CD14-positive monocyte (primary cell): ENCODE measurements around the gene R3HCC1L. TPM values are rescaled to one million over a fixed set of nuclear protein-coding genes. Genes with fewer than 3 reads are reported as not detected.

Experiments used
- DNase-seq, 3 donors: peaks; one replicate each; pipeline ENCODE4 v3.0.0-alpha.2; 2011 to 2022
- H2AFZ ChIP-seq: 2 replicates; pipeline ENCODE4 v1.6.0; 2012; ENCODE audit warnings: mild to moderate bottlenecking, low read depth, low read length, inconsistent platforms; ENCODE audit not compliant: insufficient read depth, poor library complexity, severe bottlenecking
- H3K27ac ChIP-seq, 2 donors: 1 replicate in 1 of 2; 2 replicates in 1 of 2; pipeline ENCODE4 v1.5.1; 2012 to 2013; ENCODE audit warnings: low read length in 2 of 2, control low read depth in 1 of 2, inconsistent platforms in 1 of 2, low read depth in 1 of 2, mild to moderate bottlenecking in 1 of 2
- H3K27me3 ChIP-seq, 2 donors: one replicate each; pipeline versions ENCODE4 v1.6.0 to v1.6.1; 2011 to 2013; ENCODE audit warnings: low read length in 2 of 2; ENCODE audit not compliant: control insufficient read depth in 2 of 2, insufficient read depth in 2 of 2
- H3K36me3 ChIP-seq, 2 donors: replicated peaks in 1 of 2; 1 replicate in 1 of 2; 2 replicates in 1 of 2; pipeline versions ENCODE4 v1.5.1 to v1.6.1; 2012 to 2013; ENCODE audit warnings: low read length in 2 of 2, control low read depth in 1 of 2, inconsistent platforms in 1 of 2, mild to moderate bottlenecking in 1 of 2; ENCODE audit not compliant: insufficient read depth in 2 of 2, control insufficient read depth in 1 of 2
- H3K4me1 ChIP-seq, 2 donors: 1 replicate in 1 of 2; 2 replicates in 1 of 2; pipeline versions ENCODE4 v1.5.1 to v1.6.1; 2012 to 2013; ENCODE audit warnings: low read length in 2 of 2, control low read depth in 1 of 2, inconsistent platforms in 1 of 2, mild to moderate bottlenecking in 1 of 2, moderate library complexity in 1 of 2; ENCODE audit not compliant: insufficient read depth in 2 of 2, control insufficient read depth in 1 of 2
- H3K4me2 ChIP-seq: replicated peaks from 2 replicates; pipeline ENCODE3; 2012; ENCODE audit warnings: low read length, moderate library complexity, mild to moderate bottlenecking; ENCODE audit not compliant: poor library complexity, severe bottlenecking; ENCODE audit errors: extremely low read depth
- H3K4me3 ChIP-seq, 3 experiments: fragments of 200-600 bp in 1 of 3; sonication (generic) in 1 of 3; replicated peaks in 1 of 3; 1 replicate in 2 of 3; 2 replicates in 1 of 3; pipeline ENCODE4 v1.5.1; 2011 to 2013; ENCODE audit warnings: low read length in 3 of 3, mild to moderate bottlenecking in 3 of 3, control low read depth in 2 of 3, low read depth in 2 of 3, inconsistent platforms in 1 of 3, moderate library complexity in 1 of 3
- H3K79me2 ChIP-seq: 2 replicates; pipeline ENCODE4 v1.6.0; 2012; ENCODE audit warnings: mild to moderate bottlenecking, control low read depth, inconsistent platforms, low read length, moderate library complexity; ENCODE audit not compliant: insufficient read depth
- H3K9ac ChIP-seq: 2 replicates; pipeline ENCODE4 v1.6.0; 2017; ENCODE audit warnings: low read length, mild to moderate bottlenecking; ENCODE audit not compliant: insufficient read depth, poor library complexity, severe bottlenecking
- H3K9me3 ChIP-seq, 2 donors: replicated peaks in 1 of 2; 1 replicate in 1 of 2; 2 replicates in 1 of 2; pipeline versions ENCODE4 v1.5.1 to v1.6.1; 2012 to 2013; ENCODE audit warnings: low read length in 2 of 2, control low read depth in 1 of 2; ENCODE audit not compliant: control insufficient read depth in 1 of 2, insufficient read depth in 1 of 2
- H4K20me1 ChIP-seq: 2 replicates; pipeline ENCODE4 v1.6.0; 2012; ENCODE audit warnings: mild to moderate bottlenecking, low read length, control low read depth, moderate library complexity; ENCODE audit not compliant: insufficient read depth
- H3K27ac Mint-ChIP-seq, 7 donors: one replicate each; pipeline ENCODE4 v1.8.0; 2020; ENCODE audit warnings: mild to moderate bottlenecking in 7 of 7, mixed read lengths in 7 of 7, moderate library complexity in 6 of 7, inconsistent platforms in 2 of 7
- H3K27me3 Mint-ChIP-seq, 3 donors: one replicate each; pipeline ENCODE4 v1.8.0; 2021 to 2022; ENCODE audit warnings: low read depth in 3 of 3, mild to moderate bottlenecking in 3 of 3, mixed read lengths in 3 of 3, moderate library complexity in 3 of 3, inconsistent platforms in 1 of 3
- H3K36me3 Mint-ChIP-seq, 2 donors: one replicate each; pipeline ENCODE4 v1.8.0; 2020; ENCODE audit warnings: mixed read lengths in 2 of 2, inconsistent platforms in 1 of 2, mild to moderate bottlenecking in 1 of 2
- H3K4me1 Mint-ChIP-seq: one replicate; pipeline ENCODE4 v1.8.0; 2020; ENCODE audit warnings: mild to moderate bottlenecking, mixed read lengths
- H3K4me3 Mint-ChIP-seq, 2 donors: one replicate each; pipeline ENCODE4 v1.8.0; 2020; ENCODE audit warnings: mild to moderate bottlenecking in 2 of 2, mixed read lengths in 2 of 2, moderate library complexity in 1 of 2
- H3K9me3 Mint-ChIP-seq, 7 donors: one replicate each; pipeline ENCODE4 v1.8.0; 2020 to 2022; ENCODE audit warnings: mixed read lengths in 7 of 7, mild to moderate bottlenecking in 6 of 7, moderate library complexity in 6 of 7, inconsistent platforms in 2 of 7
- CTCF ChIP-seq: fragments of 200-600 bp; IDR thresholded peaks from one replicate; pipeline ENCODE4 v1.8.0; 2022; ENCODE audit warnings: antibody characterized with exemption, mild to moderate bottlenecking
- WGBS: methylation state at CpG from one replicate; pipeline ENCODE4 v1.1.5; 2013; ENCODE audit warnings: missing lambda C conversion rate; ENCODE audit not compliant: insufficient coverage; 5-methylcytosine and 5-hydroxymethylcytosine counted together
- intact Hi-C, 2 donors: fragments of 100-400 bp; cut with micrococcal nuclease; formaldehyde crosslinking; loops; one replicate each; pipeline versions ENCODE4 v1.15.0 to v1.15.1; 2023
- polyA plus RNA-seq, 3 donors: library from polyadenylated mRNA; depleted of rRNA in 1 of 3; unstranded in 2 of 3; stranded (reverse) in 1 of 3; fragments of 300-500 nt in 2 of 3; fragments of >200 nt in 1 of 3; fragmentation: Illumina TruSeq in 2 of 3; gene quantifications; 1 replicate in 2 of 3; 2 replicates in 1 of 3; pipeline ENCODE4 v1.2.3, GENCODE V29; 2012 to 2021

R3HCC1L gene
- polyA plus RNA-seq, 3 donors: 2.6 to 13.8 (median 2.7) TPM

DNA sequence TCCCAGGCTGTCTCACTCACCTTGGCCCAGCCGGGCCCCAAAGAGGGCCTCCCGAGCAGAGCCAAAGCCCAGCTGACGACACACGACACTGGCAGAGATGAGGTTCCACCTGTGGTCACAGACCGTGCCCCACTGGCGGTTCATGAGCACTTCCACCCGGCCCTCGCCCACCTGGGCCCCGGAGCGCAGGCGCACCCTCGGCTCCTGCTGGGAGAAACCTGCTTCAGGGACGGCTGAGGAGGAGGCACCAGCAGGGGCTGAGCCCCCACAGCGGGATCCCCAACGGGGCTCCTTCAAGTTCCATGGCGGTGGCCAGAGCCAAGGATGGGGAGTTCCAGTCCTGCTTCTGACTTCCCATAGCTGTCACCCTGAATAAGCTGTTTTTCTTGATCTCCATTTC lies 123.5 kb downstream of the R3HCC1L start:
- H4K20me1 ChIP-seq: no peaks in the 10 kb centered on the region
- no peak overlapping the region for H3K4me3 ChIP-seq
- intact Hi-C loops: no loop called here
- H3K9me3 ChIP-seq: no peaks in the 10 kb centered on the region
- H3K4me2 ChIP-seq: no peak overlapping the region
- H3K4me1 Mint-ChIP-seq: peaks cover 21% of the 10 kb centered on the region
- H3K36me3 ChIP-seq: peaks cover 4 to 16% of the 10 kb centered on the region in 2 donors
- H3K27me3 Mint-ChIP-seq: peaks cover 0 to 3% (median 2%) of the 10 kb centered on the region in 3 donors
- 92% methylated on average over 16 of the region's 16 CpGs for WGBS
- H3K27me3 ChIP-seq: no peaks in the 10 kb centered on the region
- no peak overlapping the region for H3K27ac ChIP-seq
- H3K9me3 Mint-ChIP-seq: no peaks in the 10 kb centered on the region
- no peak overlapping the region for H2AFZ ChIP-seq
- H3K79me2 ChIP-seq: no peaks in the 10 kb centered on the region
- H3K9ac ChIP-seq: no peak overlapping the region
- peaks cover 17 to 20% of the 10 kb centered on the region in 2 donors for H3K4me1 ChIP-seq
- peaks cover 15 to 17% of the 10 kb centered on the region in 2 donors for H3K36me3 Mint-ChIP-seq
- peak overlapping the region in 1 of 7 donors; percentile 71 for H3K27ac Mint-ChIP-seq
- no peak overlapping the region for H3K4me3 Mint-ChIP-seq
- TF ChIP-seq CTCF: no peak
- DNase-seq: no peak

DNA sequence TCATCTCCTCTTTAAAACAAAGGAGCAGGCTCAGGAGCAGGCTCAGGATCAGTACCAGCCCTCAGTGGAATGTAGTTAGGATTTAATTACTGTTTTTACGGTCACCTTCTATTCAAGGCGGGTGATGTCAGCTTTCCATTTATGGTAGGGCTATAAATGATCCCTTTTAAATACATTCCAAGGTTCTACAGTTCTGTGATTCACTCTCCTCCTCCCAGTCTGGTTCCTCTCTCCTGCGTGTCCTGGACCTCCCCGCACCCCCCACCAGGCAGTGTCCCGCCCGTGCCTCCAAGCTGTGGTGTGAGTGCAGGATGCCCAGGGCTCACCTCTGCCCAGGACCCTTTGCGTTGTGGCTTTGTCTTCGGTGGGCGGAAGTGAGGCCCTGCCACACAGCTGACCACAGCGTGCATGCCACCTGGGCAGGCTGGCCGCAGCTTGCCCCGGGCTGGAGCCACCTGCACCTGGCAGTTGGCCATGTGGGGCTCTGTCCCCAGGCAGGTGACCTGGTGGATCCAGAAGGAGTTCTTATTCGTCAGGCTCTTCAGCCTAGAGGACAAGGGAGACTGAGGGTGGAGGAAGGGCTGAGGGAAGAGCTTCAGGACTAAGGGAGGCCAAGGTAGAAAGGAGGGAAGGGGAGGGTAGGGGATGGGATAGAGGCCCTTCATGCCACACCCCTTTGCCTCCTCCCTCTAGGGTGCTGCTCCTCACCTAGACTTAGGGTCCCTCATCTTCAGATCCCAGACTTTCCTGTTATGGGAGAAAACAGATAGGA lies 124.4 kb downstream of the R3HCC1L start:
- H3K9me3 ChIP-seq: no peaks in the 10 kb centered on the region
- Mint-ChIP-seq H3K27ac (peak overlapping the region in 4 of 7 donors; percentile 46 to 92 (median 73)), H3K4me1 (peaks cover 23% of the 10 kb centered on the region), H3K4me3 (no peak overlapping the region), H3K27me3 (peaks cover 1 to 3% (median 2%) of the 10 kb centered on the region in 3 donors), H3K36me3 (peaks cover 15% of the 10 kb centered on the region in 2 donors), H3K9me3 (peaks cover 0 to 4% (median 0%) of the 10 kb centered on the region in 7 donors)
- no peak for DNase-seq
- H3K4me3 ChIP-seq: no peak overlapping the region
- TF ChIP-seq CTCF: no peak
- H3K27ac ChIP-seq: peak overlapping the region in 1 of 2 donors; percentile 58
- no peaks in the 10 kb centered on the region for H3K79me2 ChIP-seq
- no peak overlapping the region for H3K4me2 ChIP-seq
- no peak overlapping the region for H3K9ac ChIP-seq
- no peaks in the 10 kb centered on the region for H3K27me3 ChIP-seq
- peaks cover 4 to 16% of the 10 kb centered on the region in 2 donors for H3K36me3 ChIP-seq
- H2AFZ ChIP-seq: no peak overlapping the region
- no peaks in the 10 kb centered on the region for H4K20me1 ChIP-seq
- 76% methylated on average over 8 of the region's 13 CpGs for WGBS
- intact Hi-C loops: no loop called here
- peaks cover 17 to 21% of the 10 kb centered on the region in 2 donors for H3K4me1 ChIP-seq
